Uterus (tissue), 4 donors: ENCODE data around the gene SYMPK. TPM values are rescaled to one million over a fixed set of nuclear protein-coding genes. Genes with fewer than 3 reads are reported as not detected.

ENCODE experiments used
- DNase-seq, 2 donors: peaks; one replicate each; pipeline ENCODE4 v3.0.0-alpha.2; 2019 to 2020
- H3K27ac ChIP-seq, 2 donors: fragments of 200-600 bp; sonication (generic); 1 replicate in 1 of 2; 2 replicates in 1 of 2; pipeline ENCODE4 v1.5.1; 2016 to 2018
- H3K27me3 ChIP-seq, 2 donors: fragments of 200-600 bp; sonication (generic); one replicate each; pipeline ENCODE4 v1.5.1; 2018 to 2019; ENCODE audit warnings: control low read depth in 1 of 2
- H3K36me3 ChIP-seq, 2 donors: fragments of 200-600 bp; sonication (generic); one replicate each; pipeline ENCODE4 v1.5.1; 2019; ENCODE audit warnings: control low read depth in 1 of 2
- H3K4me1 ChIP-seq, 2 donors: fragments of 200-600 bp; sonication (generic); one replicate each; pipeline ENCODE4 v1.5.1; 2018 to 2019; ENCODE audit warnings: control low read depth in 1 of 2
- H3K4me3 ChIP-seq, 2 donors: fragments of 200-600 bp; sonication (generic); 1 replicate in 1 of 2; 2 replicates in 1 of 2; pipeline ENCODE4 v1.5.1; 2018 to 2019; ENCODE audit warnings: mild to moderate bottlenecking in 1 of 2
- H3K9me3 ChIP-seq, 2 donors: fragments of 200-600 bp; sonication (generic); one replicate each; pipeline ENCODE4 v1.5.1; 2019; ENCODE audit warnings: control low read depth in 1 of 2
- POLR2A ChIP-seq, 2 donors: fragments of 450-650 bp; IDR thresholded peaks; one replicate each; pipeline ENCODE4 v1.6.1; 2016; ENCODE audit warnings: antibody characterized with exemption in 2 of 2, mild to moderate bottlenecking in 1 of 2, moderate library complexity in 1 of 2
- intact Hi-C: fragments of 100-400 bp; cut with DNase I; formaldehyde crosslinking; loops from one replicate; pipeline ENCODE4 v1.15.1; 2023; ENCODE audit warnings: low total_unique reads
- total RNA-seq, 4 donors: library from RNA; depleted of rRNA in 3 of 4; stranded (reverse); fragments of >200 nt in 3 of 4; gene quantifications; one replicate each; pipeline versions ENCODE4 v1.1.0 to v1.2.4, GENCODE V29; 2014 to 2023
- TF ChIP-seq, protein P1 (sequence below), 4 experiments: fragments of 200-600 bp in 2 of 4; fragments of 450-650 bp in 2 of 4; sonication (generic) in 2 of 4; IDR thresholded peaks; one replicate each; pipeline ENCODE4 v1.5.1; 2016 to 2019; ENCODE audit warnings: antibody characterized with exemption in 4 of 4, mild to moderate bottlenecking in 2 of 4, moderate library complexity in 1 of 4
- donor health status: DM: yes; HTN: yes; CAD: no.

SYMPK gene
- total RNA-seq, 4 donors from 2014 or later = 32.0 to 72.6 (median 46.4) TPM

DNA sequence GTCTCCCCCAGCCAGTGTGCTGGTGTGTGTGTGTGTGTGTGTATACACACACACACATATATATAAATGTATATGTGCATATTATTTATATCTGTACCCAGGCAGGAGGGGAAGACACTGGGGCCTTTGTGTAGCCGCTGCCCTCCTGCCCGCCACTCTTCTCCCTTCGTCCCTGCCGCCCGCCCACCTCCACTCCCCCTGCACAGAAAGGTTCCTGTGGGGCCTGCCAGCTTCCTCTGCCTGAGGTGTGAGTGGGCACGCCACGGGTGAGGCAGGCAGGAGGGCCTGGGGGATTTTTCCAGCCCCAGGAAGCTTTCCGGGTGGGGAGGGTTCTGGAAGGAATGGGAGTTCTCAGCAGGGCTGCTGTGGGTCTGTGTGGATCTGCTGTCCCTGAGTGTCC lies 16.1 kb upstream of the SYMPK start:
- Histone ChIP-seq H3K4me1 (peaks cover 7 to 15% of the 10 kb centered on the region in 2 donors), H3K27ac (no peak overlapping the region), H3K9me3 (no peaks in the 10 kb centered on the region), H3K27me3 (no peaks in the 10 kb centered on the region), H3K4me3 (no peak overlapping the region), H3K36me3 (no peaks in the 10 kb centered on the region)
- no peak for DNase-seq
- intact Hi-C loops = no loop called here
- TF ChIP-seq, protein P1, sequence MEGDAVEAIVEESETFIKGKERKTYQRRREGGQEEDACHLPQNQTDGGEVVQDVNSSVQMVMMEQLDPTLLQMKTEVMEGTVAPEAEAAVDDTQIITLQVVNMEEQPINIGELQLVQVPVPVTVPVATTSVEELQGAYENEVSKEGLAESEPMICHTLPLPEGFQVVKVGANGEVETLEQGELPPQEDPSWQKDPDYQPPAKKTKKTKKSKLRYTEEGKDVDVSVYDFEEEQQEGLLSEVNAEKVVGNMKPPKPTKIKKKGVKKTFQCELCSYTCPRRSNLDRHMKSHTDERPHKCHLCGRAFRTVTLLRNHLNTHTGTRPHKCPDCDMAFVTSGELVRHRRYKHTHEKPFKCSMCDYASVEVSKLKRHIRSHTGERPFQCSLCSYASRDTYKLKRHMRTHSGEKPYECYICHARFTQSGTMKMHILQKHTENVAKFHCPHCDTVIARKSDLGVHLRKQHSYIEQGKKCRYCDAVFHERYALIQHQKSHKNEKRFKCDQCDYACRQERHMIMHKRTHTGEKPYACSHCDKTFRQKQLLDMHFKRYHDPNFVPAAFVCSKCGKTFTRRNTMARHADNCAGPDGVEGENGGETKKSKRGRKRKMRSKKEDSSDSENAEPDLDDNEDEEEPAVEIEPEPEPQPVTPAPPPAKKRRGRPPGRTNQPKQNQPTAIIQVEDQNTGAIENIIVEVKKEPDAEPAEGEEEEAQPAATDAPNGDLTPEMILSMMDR (IDR thresholded peaks at IDR 0.05) = no peak
- TF ChIP-seq POLR2A (IDR thresholded peaks at IDR 0.05) = no peak

DNA sequence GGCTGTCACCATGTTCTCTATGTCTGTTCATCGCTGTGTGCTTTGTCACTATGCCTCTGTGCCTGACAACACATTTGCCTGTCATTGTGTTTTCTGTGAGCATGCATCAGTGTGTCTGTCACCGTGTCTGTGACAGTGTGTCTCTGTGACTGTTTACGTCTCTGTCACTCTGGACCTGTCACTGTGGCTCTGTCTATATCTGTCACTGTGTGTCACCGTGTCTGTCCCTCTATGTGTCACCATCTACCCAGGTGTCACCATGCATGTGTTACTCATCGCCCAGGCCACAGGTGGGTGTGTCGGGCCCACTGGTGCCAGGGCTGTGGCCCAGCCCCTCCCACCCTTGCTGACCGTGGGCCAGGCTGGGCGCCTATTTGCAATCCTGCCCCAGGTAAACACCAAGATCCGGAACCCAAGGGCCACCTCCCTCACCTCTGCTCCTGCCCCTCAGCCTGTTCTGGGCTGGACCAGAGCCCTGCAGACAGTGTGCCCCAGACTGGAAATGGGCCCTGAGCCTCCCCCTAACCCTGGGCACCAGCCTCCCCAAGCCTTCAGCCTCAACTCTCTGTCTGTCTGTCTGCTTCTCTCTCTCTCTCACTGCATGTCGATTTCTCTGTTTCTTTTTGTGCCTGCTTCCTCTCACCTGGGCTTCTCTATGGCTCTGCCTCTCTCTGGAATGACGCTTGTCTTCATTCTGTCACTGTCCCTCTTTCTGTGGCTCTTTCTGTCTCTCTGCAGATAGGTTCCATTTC lies 15.3 kb upstream of the SYMPK start:
- no peak for DNase-seq
- H3K36me3 ChIP-seq = no peaks in the 10 kb centered on the region
- TF ChIP-seq POLR2A (IDR thresholded peaks at IDR 0.05) = no peak
- TF ChIP-seq, protein P1 (IDR thresholded peaks at IDR 0.05) = no peak
- intact Hi-C loops = no loop called here
- no peak overlapping the region for H3K27ac ChIP-seq
- H3K27me3 ChIP-seq = no peaks in the 10 kb centered on the region
- no peaks in the 10 kb centered on the region for H3K9me3 ChIP-seq
- H3K4me3 ChIP-seq = no peak overlapping the region
- H3K4me1 ChIP-seq = peaks cover 6 to 7% of the 10 kb centered on the region in 2 donors

DNA sequence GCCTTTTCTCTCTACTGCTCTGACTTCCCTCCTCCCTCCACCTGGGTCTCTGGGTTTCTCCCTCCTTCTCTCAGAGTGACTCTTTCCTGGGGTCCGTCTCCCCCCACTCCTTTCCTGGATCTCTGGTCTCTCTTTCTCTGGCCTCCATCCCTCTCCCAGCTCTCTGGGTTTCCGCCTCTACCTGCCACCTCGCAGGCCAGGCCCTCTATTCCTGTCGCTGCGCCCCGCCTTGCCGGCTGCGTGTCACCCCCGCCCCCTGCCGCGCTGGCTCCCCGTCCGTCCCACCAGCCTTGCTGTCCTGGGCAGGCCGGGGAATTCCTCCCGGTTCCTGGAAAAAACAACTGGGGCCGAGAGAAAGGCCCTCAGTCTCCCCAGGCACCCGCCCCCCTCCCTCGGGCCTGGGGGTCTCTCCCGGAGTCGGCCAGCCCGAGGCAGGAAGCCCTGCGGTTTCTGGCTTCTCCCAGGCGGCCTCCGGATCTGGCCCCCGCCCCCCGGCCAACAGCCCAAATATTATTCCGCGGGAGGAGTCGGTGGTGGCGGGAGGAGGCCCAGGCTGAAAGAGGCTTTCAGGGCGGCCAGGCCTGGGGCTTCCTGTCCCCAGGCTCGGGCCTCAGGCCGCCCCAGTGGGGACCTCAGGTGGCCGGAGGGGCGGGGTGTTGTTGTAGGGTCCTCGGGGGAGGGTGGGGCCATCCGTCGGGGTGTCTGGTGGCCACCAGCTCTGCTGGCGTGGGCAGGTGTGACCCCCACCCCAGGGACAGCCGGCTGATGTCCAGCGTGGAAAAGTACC lies 13.7 kb upstream of the SYMPK start:
- no peak for TF ChIP-seq POLR2A (IDR thresholded peaks at IDR 0.05)
- TF ChIP-seq, protein P1 (IDR thresholded peaks at IDR 0.05) = no peak
- Histone ChIP-seq H3K9me3 (no peaks in the 10 kb centered on the region), H3K36me3 (no peaks in the 10 kb centered on the region), H3K27me3 (no peaks in the 10 kb centered on the region), H3K4me3 (peak overlapping the region in 1 of 2 donors; percentile 6), H3K27ac (peak overlapping the region; percentile 33 to 50), H3K4me1 (no peaks in the 10 kb centered on the region)
- no peak for DNase-seq
- intact Hi-C loops = no loop called here

DNA sequence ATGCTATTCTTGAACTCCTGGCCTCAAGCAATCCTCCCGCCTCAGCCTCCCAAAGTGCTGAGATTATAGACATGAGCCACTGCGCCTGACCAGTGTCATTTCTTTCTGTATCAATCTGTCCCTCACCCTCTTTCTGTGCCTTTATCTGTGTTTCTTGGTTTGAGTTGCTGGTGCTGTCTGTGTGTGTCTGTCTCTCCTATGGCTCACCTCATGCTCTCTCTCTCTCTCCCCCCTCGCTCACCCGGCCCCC lies 13.1 kb upstream of the SYMPK start:
- no peaks in the 10 kb centered on the region for H3K4me1 ChIP-seq
- H3K9me3 ChIP-seq = no peaks in the 10 kb centered on the region
- no peaks in the 10 kb centered on the region for H3K27me3 ChIP-seq
- no peaks in the 10 kb centered on the region for H3K36me3 ChIP-seq
- H3K27ac ChIP-seq = peak overlapping the region in 1 of 2 donors; percentile 33
- no peak overlapping the region for H3K4me3 ChIP-seq
- intact Hi-C loops = no loop called here
- TF ChIP-seq POLR2A (IDR thresholded peaks at IDR 0.05) = no peak
- TF ChIP-seq, protein P1 (IDR thresholded peaks at IDR 0.05) = no peak
- no peak for DNase-seq

DNA sequence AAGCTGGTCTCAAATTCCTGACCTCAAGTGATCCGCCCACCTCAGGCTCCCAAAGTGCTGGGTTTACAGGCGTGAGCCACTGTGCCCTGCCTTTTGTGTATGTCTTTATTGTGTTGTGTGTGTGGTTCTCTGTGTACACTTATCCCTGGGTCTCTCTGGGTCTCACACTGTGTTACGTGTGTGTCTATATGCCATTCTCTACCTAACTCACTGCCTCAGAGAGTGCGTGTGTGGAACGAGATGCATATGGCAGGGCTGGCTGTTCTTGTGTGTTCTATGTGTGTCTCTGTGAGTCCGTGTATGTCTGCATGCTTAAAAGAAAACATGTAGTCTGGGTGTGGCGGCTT lies 11.6 kb upstream of the SYMPK start:
- DNase-seq = no peak
- intact Hi-C loops = no loop called here
- H3K36me3 ChIP-seq = no peaks in the 10 kb centered on the region
- no peaks in the 10 kb centered on the region for H3K4me1 ChIP-seq
- H3K27ac ChIP-seq = no peak overlapping the region
- no peaks in the 10 kb centered on the region for H3K27me3 ChIP-seq
- no peak for TF ChIP-seq POLR2A (IDR thresholded peaks at IDR 0.05)
- TF ChIP-seq, protein P1 (IDR thresholded peaks at IDR 0.05) = no peak
- no peak overlapping the region for H3K4me3 ChIP-seq
- H3K9me3 ChIP-seq = no peaks in the 10 kb centered on the region
